Mesendoderm (in vitro differentiated cells): Measurements from ENCODE around the gene GABBR2.

Source experiments
- DNase-seq: peaks from one replicate; pipeline ENCODE4 v3.0.0; 2013
- H2AK5ac ChIP-seq: 2 replicates; pipeline ENCODE4 v1.6.1; 2013; ENCODE audit warnings: low read length, inconsistent platforms
- H2BK120ac ChIP-seq: 2 replicates; pipeline ENCODE4 v1.6.1; 2013; ENCODE audit warnings: low read depth, mild to moderate bottlenecking, low read length, moderate library complexity, mixed read lengths
- H2BK15ac ChIP-seq: replicated peaks from 2 replicates; pipeline ENCODE4 v1.6.1; 2013; ENCODE audit warnings: low read depth, mild to moderate bottlenecking, moderate library complexity
- H2BK5ac ChIP-seq: 2 replicates; pipeline ENCODE4 v1.6.1; 2013; ENCODE audit warnings: low read length, inconsistent platforms
- H3K18ac ChIP-seq: 2 replicates; pipeline ENCODE4 v1.6.1; 2013; ENCODE audit warnings: mild to moderate bottlenecking, low read length, mixed read lengths
- H3K23ac ChIP-seq: one replicate; pipeline ENCODE4 v1.6.1; 2013; ENCODE audit warnings: low read length
- H3K27ac ChIP-seq: 2 replicates; pipeline ENCODE4 v1.5.1; 2013; ENCODE audit warnings: low read depth, mild to moderate bottlenecking, inconsistent platforms, low read length, moderate library complexity
- H3K27me3 ChIP-seq: 2 replicates; pipeline ENCODE4 v1.6.1; 2013; ENCODE audit warnings: low read length, control low read depth, mild to moderate bottlenecking, inconsistent platforms; ENCODE audit not compliant: insufficient read depth, poor library complexity
- H3K36me3 ChIP-seq: 2 replicates; pipeline ENCODE4 v1.6.1; 2013; ENCODE audit warnings: low read length, inconsistent platforms; ENCODE audit not compliant: control insufficient read depth, insufficient read depth
- H3K4ac ChIP-seq: one replicate; pipeline ENCODE4 v1.6.1; 2013; ENCODE audit warnings: low read depth, mild to moderate bottlenecking, low read length, moderate library complexity
- H3K4me1 ChIP-seq: 2 replicates; pipeline ENCODE4 v1.6.1; 2013; ENCODE audit warnings: low read depth, low read length, inconsistent platforms; ENCODE audit not compliant: control insufficient read depth
- H3K4me2 ChIP-seq: 2 replicates; pipeline ENCODE4 v1.6.1; 2013; ENCODE audit warnings: low read length
- H3K4me3 ChIP-seq: 2 replicates; pipeline ENCODE4 v1.5.1; 2013; ENCODE audit warnings: mild to moderate bottlenecking, low read length
- H3K56ac ChIP-seq: one replicate; pipeline ENCODE4 v1.6.1; 2013; ENCODE audit warnings: low read length
- H3K79me1 ChIP-seq: 2 replicates; pipeline ENCODE4 v1.6.1; 2013; ENCODE audit warnings: low read length, inconsistent platforms
- H3K79me2 ChIP-seq: 2 replicates; pipeline ENCODE4 v1.6.1; 2013; ENCODE audit warnings: mild to moderate bottlenecking, low read length; ENCODE audit not compliant: control insufficient read depth, insufficient read depth
- H3K9ac ChIP-seq: 2 replicates; pipeline ENCODE4 v1.6.1; 2013; ENCODE audit warnings: low read length, inconsistent platforms
- H4K5ac ChIP-seq: one replicate; pipeline ENCODE4 v1.6.1; 2013; ENCODE audit warnings: low read length
- H4K8ac ChIP-seq: one replicate; pipeline ENCODE4 v1.6.1; 2013; ENCODE audit warnings: low read depth, mild to moderate bottlenecking, control low read depth, low read length, moderate library complexity
- WGBS: extraction: QIAGEN DNeasy Blood & Tissue Kit; methylation state at CpG from one replicate; pipeline ENCODE4 v1.1.7; 2013; ENCODE audit warnings: low lambda C conversion rate, missing lambda C conversion rate; ENCODE audit not compliant: insufficient coverage; ENCODE audit errors: extremely low coverage; 5-methylcytosine and 5-hydroxymethylcytosine counted together

GABBR2 gene

DNA sequence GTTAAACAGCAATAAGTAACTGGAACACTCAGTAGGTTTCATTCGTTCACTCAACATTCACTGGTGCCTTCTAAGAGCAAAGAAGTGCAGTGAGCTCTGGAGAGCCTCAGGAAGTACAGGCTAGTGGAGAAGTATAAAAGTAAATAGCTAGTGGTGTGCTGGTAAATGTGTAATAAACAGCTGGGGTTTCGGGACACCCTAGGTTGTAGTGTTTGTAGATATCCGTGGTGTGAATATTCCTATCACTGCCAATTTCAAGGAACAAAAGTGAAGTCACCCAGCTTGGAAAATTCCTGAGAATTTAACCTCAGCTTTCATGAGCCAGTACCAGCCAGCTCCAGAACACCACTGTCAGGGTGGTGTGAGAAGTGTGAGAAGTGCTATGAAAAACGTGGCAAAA lies 75.9 kb downstream of the GABBR2 start:
- Histone ChIP-seq H3K18ac (no peak overlapping the region), H3K4me3 (no peak overlapping the region), H4K5ac (no peak overlapping the region), H2BK15ac (no peak overlapping the region), H3K27ac (no peak overlapping the region), H3K9ac (no peak overlapping the region), H2AK5ac (no peak overlapping the region), H3K79me2 (no peaks in the 10 kb centered on the region), H4K8ac (no peak overlapping the region), H3K4me1 (no peaks in the 10 kb centered on the region), H3K79me1 (no peaks in the 10 kb centered on the region), H3K36me3 (no peaks in the 10 kb centered on the region), H3K27me3 (no peaks in the 10 kb centered on the region), H3K4me2 (no peak overlapping the region), H3K4ac (no peak overlapping the region), H2BK5ac (no peak overlapping the region), H2BK120ac (no peak overlapping the region), H3K23ac (no peak overlapping the region), H3K56ac (no peak overlapping the region)
- no CpG with 5 or more reads among the region's 4 CpGs for WGBS
- DNase-seq = no peak

DNA sequence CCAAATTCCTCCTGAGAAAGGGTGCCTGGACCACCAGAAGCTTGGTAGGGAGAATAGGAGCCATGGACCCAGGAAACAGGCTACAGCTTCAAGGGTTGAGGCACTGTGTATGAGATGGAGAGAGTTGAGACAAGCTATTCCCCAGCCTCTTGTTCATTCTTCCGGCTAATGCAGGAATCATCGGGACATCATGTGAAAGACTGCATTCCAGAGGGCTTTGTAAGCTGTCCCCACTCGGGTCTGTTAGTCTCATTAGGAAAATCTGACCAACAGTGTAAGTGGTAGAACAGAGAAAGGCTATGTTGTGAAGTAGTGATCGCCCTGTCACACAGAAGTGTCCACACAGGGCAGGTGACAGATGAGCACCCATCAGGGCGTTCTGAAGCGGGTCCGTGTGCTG lies 81.4 kb downstream of the GABBR2 start:
- WGBS = no CpG with 5 or more reads among the region's 7 CpGs
- no peak overlapping the region for H3K27ac ChIP-seq
- no peaks in the 10 kb centered on the region for H3K79me2 ChIP-seq
- H3K4me2 ChIP-seq = no peak overlapping the region
- no peaks in the 10 kb centered on the region for H3K27me3 ChIP-seq
- no peak overlapping the region for H3K4ac ChIP-seq
- H3K79me1 ChIP-seq = no peaks in the 10 kb centered on the region
- H3K36me3 ChIP-seq = no peaks in the 10 kb centered on the region
- no peaks in the 10 kb centered on the region for H3K4me1 ChIP-seq
- H2BK5ac ChIP-seq = no peak overlapping the region
- no peak overlapping the region for H3K9ac ChIP-seq
- no peak overlapping the region for H3K23ac ChIP-seq
- H2AK5ac ChIP-seq = no peak overlapping the region
- no peak overlapping the region for H2BK15ac ChIP-seq
- peak; percentile 21 for DNase-seq
- H4K8ac ChIP-seq = no peak overlapping the region
- H2BK120ac ChIP-seq = no peak overlapping the region
- no peak overlapping the region for H3K18ac ChIP-seq
- H4K5ac ChIP-seq = no peak overlapping the region
- H3K4me3 ChIP-seq = no peak overlapping the region
- no peak overlapping the region for H3K56ac ChIP-seq

DNA sequence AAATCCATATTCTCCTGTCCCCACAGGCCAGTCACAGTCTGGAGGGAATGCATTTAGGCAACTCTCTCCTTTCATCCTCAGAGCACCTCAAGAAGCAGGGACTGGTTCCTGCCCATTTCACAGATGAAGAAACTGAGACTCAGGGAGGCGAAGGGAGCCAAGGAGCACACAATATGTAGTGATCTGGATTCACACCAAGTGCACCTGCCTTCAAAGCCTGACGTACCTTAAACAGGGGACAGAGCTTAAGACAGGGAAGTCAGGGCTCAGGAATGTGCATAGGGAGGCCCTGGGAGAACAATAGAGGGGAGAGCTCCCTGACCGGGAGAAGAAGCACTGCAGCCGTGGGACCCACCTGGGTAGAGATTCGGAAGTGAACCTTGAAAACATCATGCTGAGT lies 83.0 kb downstream of the GABBR2 start:
- no peak overlapping the region for H3K4me2 ChIP-seq
- H4K5ac ChIP-seq = no peak overlapping the region
- H3K36me3 ChIP-seq = no peaks in the 10 kb centered on the region
- no peak overlapping the region for H2BK5ac ChIP-seq
- no peak overlapping the region for H3K56ac ChIP-seq
- no peak overlapping the region for H2BK15ac ChIP-seq
- no peak overlapping the region for H3K9ac ChIP-seq
- no peak overlapping the region for H2BK120ac ChIP-seq
- no peaks in the 10 kb centered on the region for H3K27me3 ChIP-seq
- H2AK5ac ChIP-seq = no peak overlapping the region
- no peaks in the 10 kb centered on the region for H3K4me1 ChIP-seq
- H3K23ac ChIP-seq = no peak overlapping the region
- H3K79me2 ChIP-seq = no peaks in the 10 kb centered on the region
- H3K18ac ChIP-seq = no peak overlapping the region
- no peak overlapping the region for H3K27ac ChIP-seq
- no peaks in the 10 kb centered on the region for H3K79me1 ChIP-seq
- no CpG with 5 or more reads among the region's 5 CpGs for WGBS
- no peak overlapping the region for H3K4ac ChIP-seq
- DNase-seq = peak; percentile 37
- no peak overlapping the region for H4K8ac ChIP-seq
- H3K4me3 ChIP-seq = no peak overlapping the region

DNA sequence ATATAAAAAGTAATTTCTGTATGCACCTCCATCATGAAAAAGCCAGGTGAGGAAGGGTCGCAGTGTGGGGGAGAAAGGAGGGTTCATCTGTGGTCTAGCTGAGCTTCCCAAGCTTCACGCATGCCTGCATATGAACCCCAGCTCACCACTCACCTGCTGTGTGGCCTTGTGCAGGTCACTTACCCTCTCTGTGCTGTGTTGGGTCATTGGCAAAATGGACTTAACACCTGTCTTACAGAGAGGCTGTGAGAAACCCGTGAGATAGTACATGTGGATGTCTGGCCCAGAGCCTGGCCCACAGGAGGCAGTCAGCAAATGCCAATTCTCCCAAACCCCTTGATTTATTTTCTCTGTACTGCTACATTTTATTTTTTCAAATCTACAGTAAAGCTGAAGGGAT lies 88.9 kb downstream of the GABBR2 start:
- no peak overlapping the region for H3K23ac ChIP-seq
- H3K4ac ChIP-seq = no peak overlapping the region
- H2BK5ac ChIP-seq = no peak overlapping the region
- no peak overlapping the region for H2BK15ac ChIP-seq
- H2BK120ac ChIP-seq = no peak overlapping the region
- no peaks in the 10 kb centered on the region for H3K27me3 ChIP-seq
- WGBS = no CpG with 5 or more reads among the region's 3 CpGs
- H3K36me3 ChIP-seq = no peaks in the 10 kb centered on the region
- no peak overlapping the region for H4K8ac ChIP-seq
- H3K4me1 ChIP-seq = no peaks in the 10 kb centered on the region
- no peak overlapping the region for H3K56ac ChIP-seq
- no peak overlapping the region for H3K9ac ChIP-seq
- no peaks in the 10 kb centered on the region for H3K79me2 ChIP-seq
- DNase-seq = no peak
- H3K79me1 ChIP-seq = no peaks in the 10 kb centered on the region
- H3K4me3 ChIP-seq = no peak overlapping the region
- H4K5ac ChIP-seq = no peak overlapping the region
- no peak overlapping the region for H3K27ac ChIP-seq
- no peak overlapping the region for H3K4me2 ChIP-seq
- H3K18ac ChIP-seq = no peak overlapping the region
- H2AK5ac ChIP-seq = no peak overlapping the region

DNA sequence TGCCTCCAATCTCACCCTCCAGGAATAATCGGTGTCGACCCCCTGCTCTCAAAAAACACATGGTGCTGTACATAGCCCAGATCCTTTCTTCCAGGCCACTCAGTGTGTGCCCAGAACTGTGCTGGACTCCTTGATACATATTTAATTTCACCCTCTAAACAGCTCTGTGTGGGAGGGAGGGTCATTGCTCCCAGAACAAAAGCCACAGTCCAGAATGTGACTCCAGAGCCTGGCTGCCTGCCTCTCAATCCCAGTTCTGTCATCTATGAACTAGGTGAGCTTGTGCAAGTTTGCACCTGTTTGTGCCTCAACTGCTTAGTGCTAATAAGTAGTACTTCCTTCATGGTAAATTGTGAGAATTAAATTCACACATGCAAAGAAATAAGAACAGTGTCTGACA lies 93.1 kb downstream of the GABBR2 start:
- Histone ChIP-seq H3K56ac (no peak overlapping the region), H4K8ac (no peak overlapping the region), H4K5ac (no peak overlapping the region), H2BK5ac (no peak overlapping the region), H2BK15ac (no peak overlapping the region), H3K4ac (no peak overlapping the region), H3K4me2 (no peak overlapping the region), H3K23ac (no peak overlapping the region), H3K4me1 (no peaks in the 10 kb centered on the region), H3K79me2 (no peaks in the 10 kb centered on the region), H3K27me3 (no peaks in the 10 kb centered on the region), H2AK5ac (no peak overlapping the region), H3K9ac (no peak overlapping the region), H2BK120ac (no peak overlapping the region), H3K27ac (no peak overlapping the region), H3K4me3 (no peak overlapping the region), H3K36me3 (no peaks in the 10 kb centered on the region), H3K79me1 (no peaks in the 10 kb centered on the region), H3K18ac (no peak overlapping the region)
- no CpG with 5 or more reads among the region's 2 CpGs for WGBS
- no peak for DNase-seq

DNA sequence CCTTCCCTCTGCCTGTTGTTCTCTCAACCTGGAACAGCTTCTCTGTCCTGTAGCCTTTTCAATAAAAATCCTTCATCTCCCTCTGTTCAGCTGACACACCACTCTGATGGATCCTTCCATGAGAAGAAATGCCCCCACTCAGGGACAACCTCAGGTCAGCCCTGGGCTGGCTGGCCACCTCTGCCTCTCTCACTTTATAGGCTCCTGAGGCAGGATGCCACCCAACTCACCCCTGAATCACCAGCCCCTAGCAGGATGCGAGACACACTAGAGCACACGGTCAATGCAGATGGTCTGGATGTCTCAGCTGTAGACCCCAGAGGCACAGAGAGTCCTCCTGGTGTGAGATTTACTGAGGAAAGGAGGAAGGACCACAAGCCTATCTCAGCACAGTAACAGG lies 93.8 kb downstream of the GABBR2 start:
- Histone ChIP-seq H3K36me3 (no peaks in the 10 kb centered on the region), H3K27ac (no peak overlapping the region), H3K4me2 (no peak overlapping the region), H3K4ac (no peak overlapping the region), H2BK5ac (no peak overlapping the region), H3K4me3 (no peak overlapping the region), H3K4me1 (no peaks in the 10 kb centered on the region), H2AK5ac (no peak overlapping the region), H3K27me3 (no peaks in the 10 kb centered on the region), H4K5ac (no peak overlapping the region), H2BK15ac (no peak overlapping the region), H3K56ac (no peak overlapping the region), H2BK120ac (no peak overlapping the region), H3K18ac (no peak overlapping the region), H3K79me1 (no peaks in the 10 kb centered on the region), H3K9ac (no peak overlapping the region), H3K23ac (no peak overlapping the region), H3K79me2 (no peaks in the 10 kb centered on the region), H4K8ac (no peak overlapping the region)
- DNase-seq = no peak
- WGBS = no CpG with 5 or more reads among the region's 2 CpGs
